Fibroblast of skin of left quadriceps (primary cell): Measurements from ENCODE around the gene SLC12A8.
A peak's percentile ranks its signal among the peaks of the same experiment; 100 is the strongest.

ENCODE experiments used
- DNase-seq, 2 experiments: peaks; one replicate each; pipeline ENCODE4 v3.0.0-alpha.2; 2013; ENCODE audit warnings: low read depth in 2 of 2

The SLC12A8 gene

DNA sequence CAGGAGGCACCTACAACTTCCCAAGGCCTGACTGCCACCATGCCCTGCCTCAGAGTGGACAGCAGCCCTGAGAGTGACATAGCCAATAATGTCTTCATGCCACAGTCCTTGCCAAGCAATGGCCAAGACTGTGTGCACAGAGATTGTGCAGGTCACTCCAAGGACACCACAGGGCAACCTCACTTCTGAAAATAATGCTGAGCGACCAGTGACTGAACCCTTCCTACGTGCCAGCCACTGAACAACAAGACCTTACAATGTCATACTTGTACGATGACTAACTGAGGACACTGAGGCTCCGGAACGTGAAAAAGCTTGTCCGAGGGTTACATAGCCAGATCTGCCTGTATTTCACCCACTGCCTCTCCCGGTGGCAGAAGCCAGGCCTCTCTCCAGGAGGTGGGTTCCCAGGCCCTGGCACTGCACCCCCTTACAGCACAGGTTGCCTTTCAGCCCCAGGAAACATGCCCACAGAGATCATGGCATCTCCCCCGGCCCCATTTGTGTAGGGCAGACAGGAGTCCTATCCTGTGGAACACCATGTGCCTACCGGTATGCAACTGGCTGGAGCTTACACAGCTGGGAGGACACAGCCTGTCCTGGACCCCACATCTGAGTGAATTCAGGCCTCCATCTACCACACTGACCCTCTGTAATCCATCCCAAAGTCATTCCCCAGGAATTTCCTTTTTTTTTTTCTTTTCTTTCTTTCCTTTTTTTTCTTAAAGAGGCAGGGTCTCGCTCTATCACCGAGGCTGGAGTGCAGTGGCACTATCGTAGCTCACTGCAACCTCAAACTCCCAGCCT lies 72.3 kb downstream of the SLC12A8 start:
- no peak for DNase-seq

DNA sequence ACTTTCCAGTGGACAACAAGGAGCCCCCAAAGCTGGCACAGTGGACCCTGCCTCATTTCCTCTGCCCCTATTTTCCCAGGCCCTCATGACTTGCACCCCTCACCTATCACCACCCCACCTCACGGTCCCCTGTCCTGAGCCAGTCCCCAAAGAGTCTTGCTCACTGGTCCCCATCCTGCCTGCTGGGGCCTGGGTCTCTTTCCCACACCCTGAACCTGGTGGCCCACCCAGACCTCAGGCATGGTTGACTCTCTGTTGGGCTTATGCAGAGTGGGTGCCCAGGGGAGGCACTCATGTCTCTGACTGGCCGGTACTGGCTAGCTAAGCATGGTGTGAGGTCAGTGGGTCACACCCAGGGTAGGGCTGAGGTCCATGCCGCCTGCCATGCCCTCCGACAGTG lies 73.2 kb downstream of the SLC12A8 start:
- DNase-seq = no peak

DNA sequence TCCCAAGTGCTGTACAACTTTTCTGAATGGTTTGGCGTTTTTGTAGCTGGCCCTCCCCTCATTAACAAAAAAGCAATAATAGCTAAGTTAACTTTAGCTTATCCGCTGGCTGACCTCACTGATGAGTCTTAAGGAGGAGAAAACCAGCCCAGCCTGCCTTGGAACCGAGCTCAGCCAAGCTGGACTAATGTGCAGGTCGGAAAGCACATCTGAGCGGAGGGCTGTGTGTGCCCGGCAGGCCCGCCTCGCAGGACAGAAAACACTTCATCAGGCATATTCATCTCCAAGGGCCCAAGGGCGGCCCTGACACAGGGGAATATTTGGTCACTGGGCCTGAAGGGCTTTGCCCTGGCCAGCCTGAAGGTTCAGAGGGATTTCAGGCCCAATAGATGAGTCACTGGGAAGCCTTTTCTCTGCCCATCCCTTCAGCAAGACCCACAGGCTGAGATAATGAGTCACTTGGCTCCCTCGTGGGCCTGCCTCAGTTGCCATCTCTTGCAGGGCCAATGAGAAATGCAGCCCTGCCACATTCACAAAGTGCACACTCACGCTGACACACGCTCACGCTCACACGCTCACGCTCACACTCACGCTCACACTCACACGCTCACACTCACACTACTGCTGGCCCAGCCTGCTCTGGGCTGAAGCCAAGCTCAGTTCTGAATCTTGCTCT lies 75.1 kb downstream of the SLC12A8 start:
- no peak for DNase-seq

DNA sequence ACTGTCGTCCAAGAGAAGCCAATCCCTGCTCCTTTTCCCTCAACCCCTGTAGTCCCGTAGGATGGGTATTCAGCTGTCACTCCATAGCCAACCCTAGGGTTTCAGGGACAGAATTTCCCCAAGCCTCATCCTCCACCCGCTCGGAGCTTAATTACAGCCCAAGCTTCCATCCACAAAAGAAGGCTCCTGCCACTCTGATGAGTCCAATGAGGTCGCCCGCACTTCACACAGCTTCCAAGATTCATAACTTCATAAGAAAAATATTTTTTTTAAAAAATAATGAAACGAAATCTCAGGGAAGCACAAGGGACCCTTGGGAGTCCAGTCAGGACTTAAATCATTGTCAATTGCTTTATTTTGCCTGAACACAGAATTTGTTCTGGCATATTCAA lies 75.6 kb downstream of the SLC12A8 start:
- DNase-seq = no peak

DNA sequence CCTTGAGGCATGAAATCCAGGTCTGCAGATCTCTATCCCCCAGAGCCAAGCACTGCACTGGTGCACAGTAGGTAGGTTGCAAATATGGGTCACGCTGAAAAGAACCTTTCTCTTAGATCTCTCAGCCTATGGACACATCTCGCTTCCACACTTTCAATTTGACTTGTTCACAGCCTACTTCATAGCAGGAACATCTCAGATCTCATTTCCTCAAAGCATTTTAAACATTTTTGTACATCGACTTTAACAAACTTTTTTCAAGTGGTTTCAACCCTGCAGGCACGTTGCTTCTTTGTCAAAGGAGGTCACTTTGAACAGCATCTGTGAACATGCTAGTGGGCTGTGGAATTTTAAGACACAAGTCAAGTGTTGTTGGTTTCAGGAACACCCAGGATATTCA lies 76.0 kb downstream of the SLC12A8 start:
- DNase-seq = no peak

DNA sequence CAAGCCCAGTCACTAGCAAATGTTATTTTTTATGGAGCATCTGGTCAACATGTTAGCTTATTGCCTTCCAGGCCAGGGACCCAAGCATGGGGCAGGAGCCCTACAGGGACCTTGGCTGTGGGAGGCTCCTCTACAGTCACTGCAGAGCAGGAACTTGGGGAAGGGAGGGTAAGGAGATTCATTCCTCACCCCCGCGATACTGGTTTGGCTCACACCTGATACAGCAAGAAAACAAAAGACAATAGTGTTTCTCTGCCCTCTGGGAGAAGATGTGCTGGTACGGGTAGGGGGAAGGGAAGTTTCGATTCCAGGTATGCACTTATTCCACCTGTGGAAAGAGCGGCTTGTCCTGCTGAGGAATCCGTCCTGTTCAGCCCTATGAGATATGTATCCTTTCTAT lies 77.6 kb downstream of the SLC12A8 start:
- no peak for DNase-seq

DNA sequence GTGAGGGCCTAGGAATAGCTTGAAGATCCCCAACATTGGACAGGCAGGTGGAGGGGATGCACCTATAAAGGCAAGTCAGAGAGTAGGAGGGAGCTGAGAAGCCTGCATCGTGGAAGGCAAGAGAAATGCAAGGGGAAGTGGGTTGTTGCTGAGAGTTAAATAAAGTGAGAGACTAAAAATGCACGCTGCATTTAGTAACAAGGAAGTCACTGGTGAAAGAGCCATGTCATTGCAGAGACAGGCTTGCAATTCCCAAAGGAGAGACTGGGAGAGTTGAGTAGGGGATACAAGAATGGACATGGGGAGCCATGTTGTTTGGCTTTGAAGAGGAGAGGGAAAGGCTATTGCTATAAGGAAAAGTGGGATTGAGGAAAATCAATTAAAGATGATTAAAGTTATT lies 79.7 kb downstream of the SLC12A8 start:
- DNase-seq = no peak

DNA sequence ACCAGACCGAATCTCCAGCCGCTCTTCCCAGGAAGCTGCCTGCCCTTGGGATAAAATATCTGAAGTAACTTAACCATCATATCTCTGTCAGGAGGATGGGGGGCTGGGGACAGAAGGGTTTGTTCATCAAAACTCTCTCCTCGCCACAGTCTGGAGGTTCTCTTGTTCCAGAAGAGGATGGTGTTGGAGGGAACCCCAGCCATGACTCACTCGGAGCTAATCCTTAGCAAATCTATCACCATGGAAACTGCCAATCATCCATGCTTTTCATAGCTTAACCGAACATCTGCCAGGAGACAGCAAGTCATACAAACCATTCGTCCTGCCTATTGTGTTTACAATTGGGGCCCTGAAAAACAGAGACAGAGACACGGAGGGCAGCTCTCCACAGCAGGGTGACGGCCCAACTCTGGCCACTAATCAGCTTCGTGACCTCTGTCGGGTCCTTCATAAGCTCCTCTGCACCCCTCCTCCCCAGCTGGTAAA lies 83.0 kb downstream of the SLC12A8 start:
- DNase-seq = peak; percentile 99

DNA sequence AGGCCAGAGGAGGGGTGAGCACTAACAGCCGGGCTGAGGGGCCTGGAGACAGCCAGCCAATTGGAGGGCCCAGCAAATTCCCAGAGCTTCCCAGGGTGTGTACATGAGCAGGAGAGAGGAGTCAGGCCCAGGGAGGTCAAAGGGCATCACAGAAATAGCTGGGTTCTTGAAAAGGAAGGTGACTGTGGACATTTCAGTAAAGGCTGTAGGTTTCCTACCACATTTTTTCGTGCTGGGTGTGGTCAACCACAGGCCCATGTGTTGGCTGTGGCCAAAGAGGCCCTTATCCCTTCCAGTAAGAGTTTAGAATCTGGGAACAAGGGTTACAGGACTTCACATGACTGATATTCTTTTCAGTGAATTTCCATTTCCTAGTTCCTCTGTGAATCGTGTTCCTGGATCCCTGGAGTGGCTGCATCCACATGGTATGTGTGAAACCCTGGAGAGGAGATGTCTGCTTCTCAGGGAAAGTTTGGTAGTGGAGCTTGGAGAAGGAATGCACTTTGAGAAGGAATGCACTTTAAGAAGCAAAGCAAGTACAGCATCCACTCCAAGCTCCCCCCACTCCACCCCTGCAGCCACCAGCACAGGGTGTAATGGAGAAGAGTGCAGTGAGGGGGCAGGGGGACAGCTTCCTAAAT lies 83.6 kb downstream of the SLC12A8 start:
- peak; percentile 94 to 96 for DNase-seq

DNA sequence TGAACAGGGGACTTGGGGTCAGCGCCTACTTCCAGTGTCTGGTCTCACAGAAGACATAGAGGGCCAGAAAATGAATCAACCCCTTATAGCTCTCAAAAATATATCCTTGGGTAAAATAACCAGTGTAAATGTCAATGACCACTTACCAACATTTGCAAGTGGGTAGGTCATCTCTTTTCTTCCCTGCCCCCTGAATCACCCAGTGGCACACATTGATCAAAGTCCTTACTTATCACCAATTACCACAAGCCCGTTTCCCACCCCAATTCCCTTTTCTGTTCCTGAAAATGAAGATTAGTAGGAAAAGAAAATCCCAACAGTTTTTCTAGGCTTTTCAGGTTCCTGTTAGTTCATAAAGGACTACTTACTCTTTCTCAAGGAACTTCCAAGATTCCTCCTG lies 86.2 kb downstream of the SLC12A8 start:
- DNase-seq = no peak

DNA sequence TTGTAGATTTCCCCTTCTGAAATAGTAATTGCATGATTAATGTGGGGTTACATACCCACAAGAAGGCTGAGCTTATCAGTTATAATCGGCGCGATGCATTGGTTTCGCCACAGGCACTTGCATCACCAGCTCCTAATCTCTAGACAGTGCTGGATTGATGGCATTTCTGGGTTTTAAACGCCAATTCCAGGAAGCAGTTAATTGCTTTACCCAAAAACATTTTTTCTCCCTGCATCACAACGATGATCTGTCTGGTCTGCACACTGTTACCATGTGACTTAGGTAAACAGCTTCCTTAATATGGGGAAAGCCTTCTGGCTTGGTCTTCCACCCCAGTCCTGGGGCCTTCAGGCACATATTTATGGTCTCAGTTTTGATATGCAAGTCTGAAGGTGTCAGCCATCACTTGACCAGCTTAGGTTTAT lies 86.7 kb downstream of the SLC12A8 start:
- DNase-seq = peak; percentile 99 to 100

DNA sequence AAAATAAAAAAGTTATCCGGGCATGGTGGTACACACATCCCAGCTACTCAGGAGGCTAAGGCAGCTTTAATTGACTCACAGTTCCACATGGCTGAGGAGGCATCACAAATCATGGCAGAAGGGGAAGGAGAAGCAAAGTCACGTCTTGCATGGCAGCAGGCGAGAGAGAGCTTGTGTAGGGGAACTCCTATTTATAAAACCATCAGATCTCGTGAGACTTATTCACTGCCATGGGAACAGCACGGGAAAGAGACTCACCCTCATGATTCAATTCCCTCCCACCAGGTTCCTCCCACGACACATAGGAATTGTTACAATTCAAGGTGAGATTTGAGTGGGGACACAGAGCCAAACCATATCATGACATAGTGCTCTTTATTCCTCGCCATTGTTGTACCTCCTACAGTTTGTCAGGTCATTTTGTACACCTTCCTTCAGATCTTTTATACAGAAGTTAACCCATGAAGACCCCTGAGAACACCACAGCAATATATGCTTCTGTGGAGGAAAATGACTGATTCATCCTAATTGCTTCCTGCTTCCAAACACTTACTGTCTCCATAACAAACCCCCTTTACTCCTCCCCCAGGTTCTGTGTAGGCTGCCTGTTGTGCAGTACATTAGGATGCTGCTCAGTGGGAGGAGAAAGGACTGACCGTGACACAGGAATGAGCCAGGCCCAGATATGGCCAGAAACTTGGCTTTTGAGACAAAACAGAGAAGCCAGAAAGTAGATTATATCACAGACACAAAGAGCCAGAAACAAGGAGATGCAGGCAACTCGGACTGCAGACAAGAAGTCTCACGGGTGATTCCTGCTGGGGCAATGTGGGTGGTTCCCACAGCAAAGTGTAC lies 88.9 kb downstream of the SLC12A8 start:
- peak; percentile 56 to 61 for DNase-seq

DNA sequence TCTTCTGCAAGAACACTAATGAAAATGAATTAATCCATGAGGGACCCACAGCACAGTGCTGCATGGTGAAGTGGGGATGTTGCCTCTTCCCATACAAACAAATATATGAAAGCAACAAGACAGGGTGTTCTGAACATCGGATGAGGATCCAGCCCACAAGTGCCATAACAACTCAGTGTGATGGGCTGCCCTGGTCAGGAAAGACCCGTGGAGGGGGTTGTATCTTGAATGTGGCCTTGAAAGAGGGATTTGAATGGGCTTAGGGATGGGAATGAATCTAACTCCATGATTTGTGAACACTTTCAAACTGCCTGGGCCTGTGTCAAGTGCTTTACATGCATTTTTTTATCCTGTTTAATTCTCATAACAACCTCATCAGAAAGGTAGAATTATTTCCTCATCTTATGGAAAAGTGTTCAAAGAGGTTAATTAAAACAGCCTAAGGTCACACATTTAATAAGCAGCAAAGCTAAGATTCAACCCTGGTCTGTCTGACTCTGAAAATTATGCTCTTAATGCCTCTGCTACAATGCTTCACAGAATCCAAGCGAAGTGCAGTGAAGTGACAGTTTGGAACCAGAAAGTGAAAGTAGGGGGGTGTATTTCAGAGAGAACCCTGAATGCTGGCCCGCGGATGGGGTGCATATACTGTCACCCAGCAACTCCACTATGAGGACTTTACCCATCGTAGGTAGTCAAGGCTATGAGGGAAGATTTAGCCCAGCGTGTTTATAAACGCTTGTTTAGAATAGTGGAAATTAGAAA lies 91.1 kb downstream of the SLC12A8 start:
- no peak for DNase-seq

DNA sequence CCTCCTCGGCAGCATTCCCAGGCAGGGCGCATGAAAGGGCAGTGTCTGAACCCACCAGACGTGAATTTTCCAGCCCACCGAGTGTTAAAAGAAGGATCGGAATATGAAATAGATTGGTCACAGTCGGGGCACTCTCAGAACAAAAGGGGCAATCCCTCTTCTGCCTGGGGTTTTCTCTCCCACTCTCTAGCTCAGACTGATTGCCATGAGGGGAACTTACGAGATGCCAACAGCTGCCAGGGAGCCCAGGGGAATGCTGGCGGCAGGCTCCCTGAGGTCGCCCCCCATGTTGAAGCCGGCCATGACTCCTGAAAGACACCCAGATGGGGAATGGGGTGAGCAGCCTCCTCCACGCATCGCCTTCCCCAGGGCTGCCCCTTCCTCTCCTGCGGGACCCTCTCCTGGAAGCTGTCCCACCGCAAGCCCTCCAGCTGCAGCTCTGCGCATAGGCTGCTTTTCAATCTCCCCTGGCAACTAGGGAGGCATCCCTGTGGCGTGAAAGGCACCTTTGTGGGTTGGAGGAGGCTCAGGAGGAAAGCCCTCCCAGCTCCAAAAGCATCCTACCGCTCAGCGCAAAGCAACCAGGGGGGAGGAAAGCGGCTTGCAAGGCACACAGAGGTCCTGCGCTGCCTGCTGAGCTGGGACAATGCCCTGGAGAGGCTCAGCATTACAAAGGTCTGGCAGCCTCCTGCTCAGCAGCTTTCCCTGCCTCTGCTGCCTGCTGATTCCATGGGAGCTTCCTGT lies 92.0 kb downstream of the SLC12A8 start:
- no peak for DNase-seq

DNA sequence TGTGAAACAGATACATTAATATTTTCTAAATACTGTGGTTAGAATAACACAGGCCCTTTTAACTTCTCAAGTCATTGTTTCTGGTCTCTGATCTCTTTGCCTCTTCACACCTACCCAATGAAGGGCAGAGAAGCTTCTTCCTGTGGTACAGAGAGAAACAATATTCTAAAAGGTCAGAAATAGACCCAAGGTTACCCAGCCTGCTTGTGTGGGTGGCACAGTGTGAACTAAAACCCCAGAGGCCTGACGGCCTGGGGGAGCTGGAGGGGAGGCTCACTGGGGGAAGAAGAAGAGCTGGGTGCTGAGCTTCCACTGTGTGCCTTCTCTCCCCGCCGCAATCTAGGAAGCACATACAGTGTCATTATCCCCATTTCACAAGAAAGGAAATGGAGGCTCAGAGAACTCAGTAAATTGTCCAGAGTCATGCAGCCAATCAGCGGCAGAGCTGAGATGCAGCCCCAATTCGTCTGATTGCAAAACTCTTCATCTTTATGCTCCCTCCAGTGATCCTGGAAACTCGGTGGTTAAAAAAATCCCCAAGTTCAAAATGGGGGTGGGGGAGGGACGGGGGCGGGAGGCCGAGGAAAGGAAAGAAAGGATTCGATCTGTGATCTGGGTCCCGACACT lies 92.7 kb downstream of the SLC12A8 start:
- DNase-seq = peak; percentile 51 to 56

DNA sequence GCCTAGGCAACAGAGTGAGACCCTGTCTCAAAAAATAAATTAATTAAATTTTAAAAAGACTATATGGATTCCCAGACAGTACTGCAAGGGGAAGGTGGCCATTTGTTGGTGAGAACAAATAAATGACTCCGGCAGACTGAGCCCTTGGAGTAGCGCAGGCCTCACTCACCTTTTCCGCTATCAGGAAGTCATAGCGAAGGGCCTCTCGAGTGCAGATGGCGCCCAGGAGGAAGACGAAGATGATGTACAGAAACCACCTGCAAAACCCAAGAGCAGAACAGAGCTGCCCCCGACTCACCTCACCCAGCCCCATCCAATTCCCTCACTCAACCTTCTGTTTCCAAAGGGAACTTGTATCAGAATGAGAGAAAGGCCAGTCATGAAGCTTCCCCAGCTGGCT lies 93.9 kb downstream of the SLC12A8 start:
- DNase-seq = no peak

DNA sequence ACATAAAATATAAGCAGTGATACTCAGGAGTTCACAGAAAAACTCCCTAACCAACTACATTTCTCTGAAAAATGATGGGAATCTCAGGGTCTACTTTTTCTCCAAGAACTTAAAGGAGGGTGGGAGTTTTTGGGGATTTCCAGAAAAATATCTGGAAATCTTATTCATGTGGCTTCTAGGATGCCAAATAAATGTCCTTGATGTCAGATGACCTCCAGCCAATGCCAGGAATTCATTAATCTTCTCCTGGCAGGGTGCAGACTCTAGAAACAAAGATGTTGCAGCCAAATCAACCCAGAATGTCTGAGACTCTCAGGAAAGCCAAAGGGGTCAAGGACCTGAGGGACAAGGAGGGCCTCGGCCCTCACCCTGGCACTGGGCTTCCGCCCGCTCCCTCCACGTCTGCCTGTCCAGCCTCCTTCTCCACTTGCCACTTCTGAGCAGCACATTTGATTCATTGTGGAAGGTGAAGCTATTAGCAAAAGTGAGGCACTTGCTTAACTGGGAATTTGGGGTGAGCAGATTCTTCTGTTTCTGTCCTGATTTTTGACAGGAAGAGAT lies 94.8 kb downstream of the SLC12A8 start:
- no peak for DNase-seq

DNA sequence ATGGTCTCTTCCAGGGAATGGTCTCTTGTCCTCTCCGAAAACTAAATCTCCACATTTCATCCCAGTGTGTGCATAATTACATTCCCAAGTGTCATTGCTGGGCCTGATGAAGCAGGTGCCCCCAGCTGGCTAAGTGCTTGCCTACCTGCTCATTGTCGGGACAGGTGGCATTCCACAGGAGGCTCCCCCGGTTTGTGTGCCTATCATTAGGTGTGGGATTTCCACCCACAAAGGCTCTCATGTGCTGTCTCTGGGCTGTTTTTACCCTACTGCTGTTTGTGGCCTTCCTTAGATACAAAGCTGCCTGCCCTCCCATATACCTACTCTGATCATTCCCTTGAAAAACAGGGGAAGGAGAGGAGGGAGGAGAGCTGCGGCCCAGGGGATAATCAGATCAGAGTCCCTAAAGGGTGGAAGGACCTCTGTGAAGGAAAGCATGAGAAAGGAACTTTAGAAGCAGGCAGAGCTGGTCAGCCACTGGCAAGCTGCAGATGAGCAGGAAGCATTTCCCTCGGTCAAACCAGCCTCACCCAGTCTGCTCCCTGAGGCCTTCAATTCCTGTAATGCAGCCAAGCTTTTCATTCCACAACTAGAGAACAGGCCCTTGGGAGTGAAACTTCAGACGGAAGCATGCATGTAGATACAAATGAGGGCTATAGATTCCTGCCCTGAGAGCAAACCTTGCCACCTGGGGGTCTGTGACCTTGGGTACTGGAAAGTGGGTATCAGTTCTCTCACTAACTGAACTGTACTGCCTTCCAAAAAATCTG lies 96.1 kb downstream of the SLC12A8 start:
- no peak for DNase-seq

DNA sequence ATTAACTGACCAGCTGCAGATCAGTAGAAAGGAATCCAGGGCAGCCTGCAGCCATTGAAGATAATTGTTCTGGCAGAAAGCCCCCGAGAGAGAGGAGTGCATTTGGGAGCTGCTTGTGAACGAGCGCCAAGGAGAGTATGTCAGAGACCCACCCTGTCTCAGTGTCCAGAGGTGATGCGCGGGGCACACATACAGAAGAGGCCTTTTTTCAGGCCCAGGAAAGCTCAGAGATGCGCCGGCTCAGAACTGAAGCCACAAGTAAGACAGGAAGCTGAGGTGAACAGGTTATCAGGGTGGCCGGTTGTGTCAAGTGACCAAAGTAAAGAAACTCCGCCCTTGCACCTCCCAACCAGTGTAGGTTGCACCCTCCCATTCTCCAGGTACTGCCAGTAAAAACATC lies 96.9 kb downstream of the SLC12A8 start:
- DNase-seq = no peak
